A549 (cell line): Measurements from ENCODE around the gene PSMB5. TPM values are rescaled to one million over a fixed set of nuclear protein-coding genes. Genes with fewer than 3 reads are reported as not detected.

Experiments used
- CBX2 ChIP-seq: fragments of 200-600 bp; sonication (generic); IDR thresholded peaks from 2 replicates; pipeline ENCODE4 v1.6.1; 2016; ENCODE audit warnings: low read depth, mild to moderate bottlenecking, borderline replicate concordance
- CBX8 ChIP-seq: fragments of 200-600 bp; sonication (generic); IDR thresholded peaks from 2 replicates; pipeline ENCODE4 v1.6.1; 2016
- CHD2 ChIP-seq: fragments of 150-350 bp; IDR thresholded peaks from 2 replicates; pipeline ENCODE4 v1.6.1; 2014; ENCODE audit warnings: low read length; ENCODE audit not compliant: partially characterized antibody
- FOSB ChIP-seq: fragments of 250-450 bp; sonication (Bioruptor Pico); IDR thresholded peaks from 2 replicates; pipeline ENCODE4 v1.5.0; 2020; ENCODE audit warnings: mild to moderate bottlenecking, moderate library complexity
- FOSL2 ChIP-seq, 2 experiments: fragments of 450-650 bp in 1 of 2; fragments of >200 bp in 1 of 2; sonication (Bioruptor Twin) in 1 of 2; formaldehyde crosslinking; IDR thresholded peaks; 2 replicates each; pipeline versions ENCODE4 v1.5.0 to v1.6.1; 2016 to 2020; ENCODE audit warnings: mild to moderate bottlenecking in 1 of 2, moderate library complexity in 1 of 2
- FOXS1 ChIP-seq: fragments of 250-450 bp; sonication (Bioruptor Pico); IDR thresholded peaks from 2 replicates; pipeline ENCODE4 v1.5.0; 2020; ENCODE audit warnings: mild to moderate bottlenecking, moderate library complexity
- GATA3 ChIP-seq: IDR thresholded peaks from 2 replicates; pipeline ENCODE4 v1.6.1; 2012; ENCODE audit warnings: borderline replicate concordance
- HDAC2 ChIP-seq: fragments of 200-600 bp; sonication (generic); IDR thresholded peaks from 2 replicates; pipeline ENCODE4 v1.6.1; 2016
- HEYL ChIP-seq: fragments of 250-450 bp; sonication (Bioruptor Pico); IDR thresholded peaks from 2 replicates; pipeline ENCODE4 v1.8.0; 2021; ENCODE audit warnings: mild to moderate bottlenecking, moderate library complexity
- HOXB13 ChIP-seq: fragments of 250-450 bp; sonication (Bioruptor Pico); IDR thresholded peaks from 2 replicates; pipeline ENCODE4 v1.5.0; 2020; ENCODE audit warnings: low read depth, mild to moderate bottlenecking, moderate library complexity
- HOXB5 ChIP-seq: fragments of 250-450 bp; sonication (Bioruptor Pico); IDR thresholded peaks from 2 replicates; pipeline ENCODE4 v1.5.0; 2020; ENCODE audit warnings: mild to moderate bottlenecking, moderate library complexity
- JUNB ChIP-seq: fragments of >200 bp; sonication (Bioruptor Twin); formaldehyde crosslinking; IDR thresholded peaks from 2 replicates; pipeline ENCODE4 v1.6.1; 2016
- KDM5A ChIP-seq: fragments of 200-600 bp; sonication (generic); IDR thresholded peaks from 2 replicates; pipeline ENCODE4 v1.6.1; 2016; ENCODE audit warnings: antibody characterized with exemption, mild to moderate bottlenecking
- MAFK ChIP-seq: fragments of 450-650 bp; IDR thresholded peaks from 2 replicates; pipeline ENCODE4 v1.6.1; 2014; ENCODE audit not compliant: partially characterized antibody
- MAZ ChIP-seq: fragments of 150-350 bp; IDR thresholded peaks from 2 replicates; pipeline ENCODE4 v1.6.1; 2014; ENCODE audit warnings: antibody characterized with exemption, low read depth, low read length, borderline replicate concordance
- NPAS2 ChIP-seq: fragments of 250-450 bp; sonication (Bioruptor Pico); IDR thresholded peaks from 2 replicates; pipeline ENCODE4 v1.8.0; 2022; ENCODE audit warnings: mild to moderate bottlenecking, moderate library complexity, borderline replicate concordance
- NR3C1 ChIP-seq: fragments of >200 bp; sonication (Bioruptor Twin); formaldehyde crosslinking; IDR thresholded peaks from 3 replicates; pipeline ENCODE4 v1.6.1; 2017
- POLR2AphosphoS2 ChIP-seq: conservative IDR thresholded peaks from 2 replicates; pipeline ENCODE4 v1.6.1; 2012; ENCODE audit warnings: low read length, improper control_type of control experiment, inconsistent platforms
- RAD21 ChIP-seq, 2 experiments: fragments of >200 bp in 1 of 2; sonication (Bioruptor Twin) in 1 of 2; formaldehyde crosslinking in 1 of 2; IDR thresholded peaks in 1 of 2; conservative IDR thresholded peaks in 1 of 2; 2 replicates in 1 of 2; 3 replicates in 1 of 2; pipeline ENCODE4 v1.6.1; 2012 to 2018; ENCODE audit warnings: inconsistent platforms in 1 of 2
- RARB ChIP-seq: fragments of 250-450 bp; sonication (Bioruptor Pico); IDR thresholded peaks from 2 replicates; pipeline ENCODE4 v1.8.0; 2021; ENCODE audit warnings: mild to moderate bottlenecking, moderate library complexity
- RNF2 ChIP-seq: fragments of 200-600 bp; sonication (generic); IDR thresholded peaks from 2 replicates; pipeline ENCODE4 v1.6.1; 2016; ENCODE audit warnings: low read depth, mild to moderate bottlenecking, antibody characterized with exemption, moderate library complexity, borderline replicate concordance
- SMC3 ChIP-seq: fragments of >200 bp; sonication (Bioruptor Twin); formaldehyde crosslinking; IDR thresholded peaks from 3 replicates; pipeline ENCODE4 v1.6.1; 2018; ENCODE audit warnings: inconsistent platforms
- SREBF2 ChIP-seq: fragments of 450-650 bp; IDR thresholded peaks from 2 replicates; pipeline ENCODE4 v1.6.1; 2014; ENCODE audit warnings: mild to moderate bottlenecking, moderate library complexity
- TFCP2L1 ChIP-seq: fragments of 250-450 bp; sonication (Bioruptor Pico); IDR thresholded peaks from 2 replicates; pipeline ENCODE4 v1.5.0; 2021; ENCODE audit warnings: mild to moderate bottlenecking
- TP53 ChIP-seq: fragments of 250-450 bp; sonication (Bioruptor Pico); IDR thresholded peaks from 2 replicates; pipeline ENCODE4 v1.5.0; 2021; ENCODE audit warnings: mild to moderate bottlenecking, moderate library complexity
- ZSCAN20 ChIP-seq: fragments of 250-450 bp; sonication (Bioruptor Pico); IDR thresholded peaks from 2 replicates; pipeline ENCODE4 v1.8.0; 2022; ENCODE audit warnings: mild to moderate bottlenecking, moderate library complexity
- polyA plus RNA-seq, 4 experiments: library from polyadenylated mRNA; depleted of rRNA in 3 of 4; stranded (reverse); fragments of >200 nt; fragmentation: RNase III in 1 of 4; extraction: RNeasy Plus Mini Kit Qiagen cat#74134 plus additional on column Dnase treatment in 1 of 4; gene quantifications; 2 replicates in 3 of 4; 3 replicates in 1 of 4; pipeline ENCODE4 v1.2.3, GENCODE V29; 2011 to 2017
- TF ChIP-seq, protein P1 (sequence below): fragments of 450-650 bp; IDR thresholded peaks from 2 replicates; pipeline ENCODE4 v1.6.1; 2014; ENCODE audit warnings: antibody characterized with exemption
- TF ChIP-seq, protein P2 (sequence below): fragments of >200 bp; sonication (Bioruptor Twin); formaldehyde crosslinking; IDR thresholded peaks from 2 replicates; pipeline ENCODE4 v1.6.1; 2016
- TF ChIP-seq, protein P3 (sequence below): fragments of 250-450 bp; sonication (Bioruptor Pico); IDR thresholded peaks from 2 replicates; pipeline ENCODE4 v1.5.0; 2020; ENCODE audit warnings: low read depth, mild to moderate bottlenecking, moderate library complexity
- TF ChIP-seq, protein P4 (sequence below): fragments of 150-350 bp; IDR thresholded peaks from 2 replicates; pipeline ENCODE4 v1.6.1; 2014; ENCODE audit warnings: low read depth, mild to moderate bottlenecking, low read length
- TF ChIP-seq, protein P5 (sequence below): IDR thresholded peaks from 2 replicates; pipeline ENCODE4 v1.6.1; 2012
- TF ChIP-seq, protein P6 (sequence below): fragments of 200-600 bp; sonication (generic); IDR thresholded peaks from 2 replicates; pipeline ENCODE4 v1.6.1; 2016; ENCODE audit warnings: antibody characterized with exemption, mild to moderate bottlenecking, moderate library complexity
- TF ChIP-seq, protein P7 (sequence below): fragments of >200 bp; sonication (Bioruptor Twin); formaldehyde crosslinking; IDR thresholded peaks from 3 replicates; pipeline ENCODE4 v1.5.1; 2016

Gene PSMB5
- polyA plus RNA-seq, 2 of the 4 experiments (the other 2 are of a cell fraction) = 283 to 365 TPM

DNA sequence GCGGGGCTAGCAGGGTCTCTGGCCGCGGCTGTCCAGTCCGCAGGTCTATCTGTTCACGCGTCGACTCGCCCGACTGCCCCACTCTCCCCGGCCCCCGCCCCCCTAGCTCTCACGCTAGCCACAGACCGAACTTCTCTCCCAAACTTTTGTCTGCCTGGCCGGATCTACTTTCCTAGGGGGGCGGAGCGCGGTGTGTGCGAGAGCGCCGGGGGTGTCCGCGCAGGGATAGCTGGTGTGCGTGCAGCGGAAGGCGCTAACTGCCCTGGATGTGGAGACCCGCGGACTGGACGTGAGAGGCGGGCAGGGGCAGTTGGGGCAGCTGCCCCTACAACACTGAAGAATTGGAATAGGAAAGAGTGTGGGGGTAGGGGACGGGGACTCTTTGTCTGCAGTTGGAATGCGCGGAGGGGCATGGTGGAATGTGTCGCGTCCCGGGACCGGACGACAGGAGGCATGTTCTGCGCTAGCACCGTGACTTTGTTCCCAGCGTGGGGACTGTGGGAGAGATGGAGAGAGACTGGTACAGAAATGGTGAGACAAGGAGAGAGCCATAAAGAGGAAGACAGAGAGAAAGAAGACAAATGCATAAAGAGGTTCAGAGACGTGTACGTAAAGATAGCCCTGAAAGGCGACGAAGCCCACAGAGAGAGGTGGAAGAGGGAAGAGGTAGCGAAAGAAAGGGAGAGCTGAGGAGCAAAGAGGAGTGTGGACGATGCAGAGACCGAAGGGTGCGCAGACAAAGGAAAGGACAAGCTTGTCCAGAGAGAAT lies 52.0 kb downstream of the PSMB5 start, which contains the start of gene AJUBA (continued):
- TF ChIP-seq, protein P1, sequence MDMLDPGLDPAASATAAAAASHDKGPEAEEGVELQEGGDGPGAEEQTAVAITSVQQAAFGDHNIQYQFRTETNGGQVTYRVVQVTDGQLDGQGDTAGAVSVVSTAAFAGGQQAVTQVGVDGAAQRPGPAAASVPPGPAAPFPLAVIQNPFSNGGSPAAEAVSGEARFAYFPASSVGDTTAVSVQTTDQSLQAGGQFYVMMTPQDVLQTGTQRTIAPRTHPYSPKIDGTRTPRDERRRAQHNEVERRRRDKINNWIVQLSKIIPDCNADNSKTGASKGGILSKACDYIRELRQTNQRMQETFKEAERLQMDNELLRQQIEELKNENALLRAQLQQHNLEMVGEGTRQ = no peak
- peak; percentile 86; the same call in 1 of the 2 replicates for TF ChIP-seq TP53 (CRISPR knock-in tag)
- peak; percentile 76 for TF ChIP-seq CHD2
- TF ChIP-seq, protein P2, sequence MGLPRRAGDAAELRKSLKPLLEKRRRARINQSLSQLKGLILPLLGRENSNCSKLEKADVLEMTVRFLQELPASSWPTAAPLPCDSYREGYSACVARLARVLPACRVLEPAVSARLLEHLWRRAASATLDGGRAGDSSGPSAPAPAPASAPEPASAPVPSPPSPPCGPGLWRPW = no peak
- no peak for TF ChIP-seq TFCP2L1
- TF ChIP-seq, protein P3, sequence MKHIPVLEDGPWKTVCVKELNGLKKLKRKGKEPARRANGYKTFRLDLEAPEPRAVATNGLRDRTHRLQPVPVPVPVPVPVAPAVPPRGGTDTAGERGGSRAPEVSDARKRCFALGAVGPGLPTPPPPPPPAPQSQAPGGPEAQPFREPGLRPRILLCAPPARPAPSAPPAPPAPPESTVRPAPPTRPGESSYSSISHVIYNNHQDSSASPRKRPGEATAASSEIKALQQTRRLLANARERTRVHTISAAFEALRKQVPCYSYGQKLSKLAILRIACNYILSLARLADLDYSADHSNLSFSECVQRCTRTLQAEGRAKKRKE (CRISPR knock-in tag) = no peak
- no peak for TF ChIP-seq MAFK
- no peak for TF ChIP-seq HOXB13 (CRISPR knock-in tag)
- no peak for TF ChIP-seq KDM5A
- TF ChIP-seq, protein P4, sequence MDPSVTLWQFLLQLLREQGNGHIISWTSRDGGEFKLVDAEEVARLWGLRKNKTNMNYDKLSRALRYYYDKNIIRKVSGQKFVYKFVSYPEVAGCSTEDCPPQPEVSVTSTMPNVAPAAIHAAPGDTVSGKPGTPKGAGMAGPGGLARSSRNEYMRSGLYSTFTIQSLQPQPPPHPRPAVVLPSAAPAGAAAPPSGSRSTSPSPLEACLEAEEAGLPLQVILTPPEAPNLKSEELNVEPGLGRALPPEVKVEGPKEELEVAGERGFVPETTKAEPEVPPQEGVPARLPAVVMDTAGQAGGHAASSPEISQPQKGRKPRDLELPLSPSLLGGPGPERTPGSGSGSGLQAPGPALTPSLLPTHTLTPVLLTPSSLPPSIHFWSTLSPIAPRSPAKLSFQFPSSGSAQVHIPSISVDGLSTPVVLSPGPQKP = no peak
- no peak; the same call in 1 of the 2 replicates for TF ChIP-seq RARB
- TF ChIP-seq NPAS2 = no peak
- no peak for TF ChIP-seq HEYL (CRISPR knock-in tag)
- no peak for TF ChIP-seq MAZ
- no peak; the same call in 1 of the 2 replicates for TF ChIP-seq RNF2
- no peak; the same call in 1 of the 2 replicates for TF ChIP-seq HDAC2
- no peak for TF ChIP-seq SREBF2
- TF ChIP-seq CBX8 = no peak
- no peak for TF ChIP-seq JUNB
- no peak for TF ChIP-seq HOXB5 (CRISPR knock-in tag)
- TF ChIP-seq FOSL2 (IDR thresholded peaks at IDR 0.05) = no peak
- TF ChIP-seq FOSL2 (CRISPR knock-in tag; IDR thresholded peaks at IDR 0.05) = peak; percentile 21; the same call in 1 of the 2 replicates
- no peak for TF ChIP-seq FOXS1 (CRISPR knock-in tag)
- peak in 1 of 2 experiments; percentile 24; a peak in 1 of 5 replicates for TF ChIP-seq RAD21 (conservative IDR thresholded peaks at IDR 0.05 in 1 of 2, IDR thresholded peaks at IDR 0.05 in 1 of 2)
- peak; percentile 33; the same call in 1 of the 3 replicates for TF ChIP-seq SMC3
- TF ChIP-seq, protein P5, sequence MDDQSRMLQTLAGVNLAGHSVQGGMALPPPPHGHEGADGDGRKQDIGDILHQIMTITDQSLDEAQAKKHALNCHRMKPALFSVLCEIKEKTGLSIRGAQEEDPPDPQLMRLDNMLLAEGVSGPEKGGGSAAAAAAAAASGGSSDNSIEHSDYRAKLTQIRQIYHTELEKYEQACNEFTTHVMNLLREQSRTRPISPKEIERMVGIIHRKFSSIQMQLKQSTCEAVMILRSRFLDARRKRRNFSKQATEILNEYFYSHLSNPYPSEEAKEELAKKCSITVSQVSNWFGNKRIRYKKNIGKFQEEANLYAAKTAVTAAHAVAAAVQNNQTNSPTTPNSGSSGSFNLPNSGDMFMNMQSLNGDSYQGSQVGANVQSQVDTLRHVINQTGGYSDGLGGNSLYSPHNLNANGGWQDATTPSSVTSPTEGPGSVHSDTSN = peak; percentile 95
- TF ChIP-seq ZSCAN20 (CRISPR knock-in tag) = no peak
- no peak for TF ChIP-seq NR3C1
- TF ChIP-seq POLR2AphosphoS2 = no peak
- TF ChIP-seq GATA3 = 0 out of 2 replicates have a peak, but pooled peaks have one; percentile 34
- TF ChIP-seq CBX2 = no peak
- TF ChIP-seq, protein P6, sequence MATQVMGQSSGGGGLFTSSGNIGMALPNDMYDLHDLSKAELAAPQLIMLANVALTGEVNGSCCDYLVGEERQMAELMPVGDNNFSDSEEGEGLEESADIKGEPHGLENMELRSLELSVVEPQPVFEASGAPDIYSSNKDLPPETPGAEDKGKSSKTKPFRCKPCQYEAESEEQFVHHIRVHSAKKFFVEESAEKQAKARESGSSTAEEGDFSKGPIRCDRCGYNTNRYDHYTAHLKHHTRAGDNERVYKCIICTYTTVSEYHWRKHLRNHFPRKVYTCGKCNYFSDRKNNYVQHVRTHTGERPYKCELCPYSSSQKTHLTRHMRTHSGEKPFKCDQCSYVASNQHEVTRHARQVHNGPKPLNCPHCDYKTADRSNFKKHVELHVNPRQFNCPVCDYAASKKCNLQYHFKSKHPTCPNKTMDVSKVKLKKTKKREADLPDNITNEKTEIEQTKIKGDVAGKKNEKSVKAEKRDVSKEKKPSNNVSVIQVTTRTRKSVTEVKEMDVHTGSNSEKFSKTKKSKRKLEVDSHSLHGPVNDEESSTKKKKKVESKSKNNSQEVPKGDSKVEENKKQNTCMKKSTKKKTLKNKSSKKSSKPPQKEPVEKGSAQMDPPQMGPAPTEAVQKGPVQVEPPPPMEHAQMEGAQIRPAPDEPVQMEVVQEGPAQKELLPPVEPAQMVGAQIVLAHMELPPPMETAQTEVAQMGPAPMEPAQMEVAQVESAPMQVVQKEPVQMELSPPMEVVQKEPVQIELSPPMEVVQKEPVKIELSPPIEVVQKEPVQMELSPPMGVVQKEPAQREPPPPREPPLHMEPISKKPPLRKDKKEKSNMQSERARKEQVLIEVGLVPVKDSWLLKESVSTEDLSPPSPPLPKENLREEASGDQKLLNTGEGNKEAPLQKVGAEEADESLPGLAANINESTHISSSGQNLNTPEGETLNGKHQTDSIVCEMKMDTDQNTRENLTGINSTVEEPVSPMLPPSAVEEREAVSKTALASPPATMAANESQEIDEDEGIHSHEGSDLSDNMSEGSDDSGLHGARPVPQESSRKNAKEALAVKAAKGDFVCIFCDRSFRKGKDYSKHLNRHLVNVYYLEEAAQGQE = no peak
- TF ChIP-seq, protein P7, sequence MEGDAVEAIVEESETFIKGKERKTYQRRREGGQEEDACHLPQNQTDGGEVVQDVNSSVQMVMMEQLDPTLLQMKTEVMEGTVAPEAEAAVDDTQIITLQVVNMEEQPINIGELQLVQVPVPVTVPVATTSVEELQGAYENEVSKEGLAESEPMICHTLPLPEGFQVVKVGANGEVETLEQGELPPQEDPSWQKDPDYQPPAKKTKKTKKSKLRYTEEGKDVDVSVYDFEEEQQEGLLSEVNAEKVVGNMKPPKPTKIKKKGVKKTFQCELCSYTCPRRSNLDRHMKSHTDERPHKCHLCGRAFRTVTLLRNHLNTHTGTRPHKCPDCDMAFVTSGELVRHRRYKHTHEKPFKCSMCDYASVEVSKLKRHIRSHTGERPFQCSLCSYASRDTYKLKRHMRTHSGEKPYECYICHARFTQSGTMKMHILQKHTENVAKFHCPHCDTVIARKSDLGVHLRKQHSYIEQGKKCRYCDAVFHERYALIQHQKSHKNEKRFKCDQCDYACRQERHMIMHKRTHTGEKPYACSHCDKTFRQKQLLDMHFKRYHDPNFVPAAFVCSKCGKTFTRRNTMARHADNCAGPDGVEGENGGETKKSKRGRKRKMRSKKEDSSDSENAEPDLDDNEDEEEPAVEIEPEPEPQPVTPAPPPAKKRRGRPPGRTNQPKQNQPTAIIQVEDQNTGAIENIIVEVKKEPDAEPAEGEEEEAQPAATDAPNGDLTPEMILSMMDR = no peak
- no peak for TF ChIP-seq FOSB (CRISPR knock-in tag)
